H9 (cell line): ENCODE data around the gene RNF20. TPM values are rescaled to one million over a fixed set of nuclear protein-coding genes. Genes with fewer than 3 reads are reported as not detected.

Experiments used
- DNase-seq: peaks from one replicate; pipeline ENCODE4 v3.0.0-alpha.2; 2017
- H2AFZ ChIP-seq: one replicate; pipeline ENCODE4 v1.6.1; 2013; ENCODE audit warnings: mild to moderate bottlenecking, low read length, control low read depth, moderate library complexity
- H2AK5ac ChIP-seq: 2 replicates; pipeline ENCODE4 v1.6.1; 2013; ENCODE audit warnings: low read length, control low read depth, mixed read lengths; ENCODE audit not compliant: insufficient read length
- H2BK120ac ChIP-seq: one replicate; pipeline ENCODE4 v1.6.1; 2013; ENCODE audit warnings: low read depth, mild to moderate bottlenecking, low read length, control low read depth, inconsistent platforms; ENCODE audit not compliant: poor library complexity, severe bottlenecking
- H2BK12ac ChIP-seq: 2 replicates; pipeline ENCODE4 v1.6.1; 2013; ENCODE audit warnings: low read length, control low read depth, mixed read lengths, low read depth; ENCODE audit not compliant: insufficient read length
- H2BK15ac ChIP-seq: 2 replicates; pipeline ENCODE4 v1.6.1; 2013; ENCODE audit warnings: low read depth, low read length, control low read depth
- H2BK20ac ChIP-seq: one replicate; pipeline ENCODE4 v1.6.1; 2013; ENCODE audit warnings: low read depth, mild to moderate bottlenecking, low read length, control low read depth, inconsistent platforms; ENCODE audit not compliant: poor library complexity, severe bottlenecking
- H2BK5ac ChIP-seq: 2 replicates; pipeline ENCODE4 v1.6.1; 2013; ENCODE audit warnings: low read length, control low read depth, mixed read lengths; ENCODE audit not compliant: insufficient read length
- H3K14ac ChIP-seq: 2 replicates; pipeline ENCODE4 v1.6.1; 2013; ENCODE audit warnings: low read length, control low read depth; ENCODE audit not compliant: insufficient read depth
- H3K18ac ChIP-seq: 2 replicates; pipeline ENCODE4 v1.6.1; 2013; ENCODE audit warnings: low read depth, mild to moderate bottlenecking, mixed read lengths, low read length, control low read depth; ENCODE audit not compliant: insufficient read length
- H3K23ac ChIP-seq: 2 replicates; pipeline ENCODE4 v1.6.1; 2013; ENCODE audit warnings: low read length, control low read depth, mixed read lengths, low read depth; ENCODE audit not compliant: insufficient read length
- H3K23me2 ChIP-seq: 2 replicates; pipeline ENCODE4 v1.6.1; 2013; ENCODE audit warnings: low read depth, mild to moderate bottlenecking, mixed read lengths, low read length, control low read depth; ENCODE audit not compliant: insufficient read length, poor library complexity, severe bottlenecking
- H3K27ac ChIP-seq: 2 replicates; pipeline ENCODE4 v1.5.1; 2013; ENCODE audit warnings: low read length, control low read depth, mixed read lengths, low read depth; ENCODE audit not compliant: insufficient read length
- H3K27me3 ChIP-seq: 2 replicates; pipeline ENCODE4 v1.6.1; 2013; ENCODE audit warnings: low read length, control low read depth, inconsistent platforms; ENCODE audit not compliant: insufficient read depth
- H3K4ac ChIP-seq: 2 replicates; pipeline ENCODE4 v1.6.1; 2013; ENCODE audit warnings: low read depth, mild to moderate bottlenecking, control low read depth, inconsistent platforms, low read length, moderate library complexity
- H3K4me1 ChIP-seq: 2 replicates; pipeline ENCODE4 v1.6.1; 2013; ENCODE audit warnings: low read length, control low read depth, inconsistent platforms; ENCODE audit not compliant: insufficient read depth
- H3K4me2 ChIP-seq: 2 replicates; pipeline ENCODE4 v1.6.1; 2013; ENCODE audit warnings: low read length, control low read depth, mixed read lengths; ENCODE audit not compliant: insufficient read length, insufficient read depth
- H3K56ac ChIP-seq: 2 replicates; pipeline ENCODE4 v1.6.1; 2013; ENCODE audit warnings: low read depth, mild to moderate bottlenecking, mixed read lengths, low read length, control low read depth; ENCODE audit not compliant: insufficient read length
- H3K79me1 ChIP-seq: 2 replicates; pipeline ENCODE4 v1.6.1; 2013; ENCODE audit warnings: low read depth, mild to moderate bottlenecking, moderate library complexity, low read length, control low read depth, inconsistent platforms; ENCODE audit not compliant: insufficient read depth, poor library complexity, severe bottlenecking
- H3K79me2 ChIP-seq: 2 replicates; pipeline ENCODE4 v1.6.1; 2013; ENCODE audit warnings: low read length, control low read depth, inconsistent platforms; ENCODE audit not compliant: insufficient read depth
- H3K9ac ChIP-seq: 2 replicates; pipeline ENCODE4 v1.6.1; 2013; ENCODE audit warnings: low read length, control low read depth, mixed read lengths; ENCODE audit not compliant: insufficient read length; ENCODE audit errors: extremely low read depth
- H3K9me3 ChIP-seq: one replicate; pipeline ENCODE4 v1.6.1; 2013; ENCODE audit warnings: low read depth, low read length, inconsistent platforms; ENCODE audit not compliant: control insufficient read depth
- H3T11ph ChIP-seq: one replicate; pipeline ENCODE4 v1.6.1; 2013; ENCODE audit warnings: mild to moderate bottlenecking, low read length, control low read depth, inconsistent platforms
- H4K20me1 ChIP-seq: one replicate; pipeline ENCODE4 v1.6.1; 2013; ENCODE audit not compliant: control insufficient read depth, insufficient read length, insufficient read depth
- H4K5ac ChIP-seq: 2 replicates; pipeline ENCODE4 v1.6.1; 2013; ENCODE audit warnings: low read depth, mild to moderate bottlenecking, mixed read lengths, low read length, control low read depth; ENCODE audit not compliant: insufficient read length
- H4K8ac ChIP-seq: replicated peaks from 2 replicates; pipeline ENCODE4 v1.6.1; 2013; ENCODE audit warnings: low read length, control low read depth, mixed read lengths, low read depth; ENCODE audit not compliant: insufficient read length
- H4K91ac ChIP-seq: 2 replicates; pipeline ENCODE4 v1.6.1; 2013; ENCODE audit warnings: low read depth, mild to moderate bottlenecking, moderate library complexity, mixed read lengths, low read length, control low read depth; ENCODE audit not compliant: insufficient read length
- H3K27ac Mint-ChIP-seq, 3 experiments: 2 replicates in 2 of 3; 3 replicates in 1 of 3; pipeline ENCODE4 v1.8.0; 2020 to 2021; ENCODE audit warnings: mixed read lengths in 3 of 3, mild to moderate bottlenecking in 1 of 3, moderate library complexity in 1 of 3
- H3K27me3 Mint-ChIP-seq: 2 replicates; pipeline ENCODE4 v1.8.0; 2021; ENCODE audit warnings: low read depth, mild to moderate bottlenecking, moderate library complexity, mixed read lengths
- H3K36me3 Mint-ChIP-seq, 3 experiments: 2 replicates in 2 of 3; 3 replicates in 1 of 3; pipeline ENCODE4 v1.8.0; 2020 to 2021; ENCODE audit warnings: low read depth in 3 of 3, mixed read lengths in 3 of 3; ENCODE audit not compliant: insufficient read depth in 1 of 3
- H3K4me1 Mint-ChIP-seq, 2 experiments: 2 replicates each; pipeline ENCODE4 v1.8.0; 2020; ENCODE audit warnings: mixed read lengths in 2 of 2
- H3K4me3 Mint-ChIP-seq, 2 experiments: 2 replicates in 1 of 2; 3 replicates in 1 of 2; pipeline ENCODE4 v1.8.0; 2020 to 2021; ENCODE audit warnings: mild to moderate bottlenecking in 2 of 2, mixed read lengths in 2 of 2, moderate library complexity in 1 of 2
- H3K9me3 Mint-ChIP-seq, 2 experiments: 2 replicates in 1 of 2; 3 replicates in 1 of 2; pipeline ENCODE4 v1.8.0; 2020; ENCODE audit warnings: mild to moderate bottlenecking in 2 of 2, mixed read lengths in 2 of 2, moderate library complexity in 1 of 2
- CTCF ChIP-seq: fragments of 200-600 bp; sonication (generic); conservative IDR thresholded peaks from 3 replicates; pipeline ENCODE4 v1.8.0; 2021; ENCODE audit warnings: antibody characterized with exemption, mild to moderate bottlenecking
- total RNA-seq: library from RNA; stranded (reverse); gene quantifications from 2 replicates; pipeline ENCODE4 v1.2.1, GENCODE V29; 2021

RNF20 gene
- total RNA-seq, 1 experiment from 2014 or later = 48.5 TPM

GRCh38 chr9:101513351-101513750 is 20.3 kb upstream of the RNF20 start:
- Histone ChIP-seq H3K23me2 (no peaks in the 10 kb centered on the region), H3K4me1 (peaks cover 9% of the 10 kb centered on the region; the same call in 1 of the 2 replicates), H2BK5ac (no peak overlapping the region), H2BK120ac (no peak overlapping the region), H2BK15ac (no peak overlapping the region), H3K79me1 (no peaks in the 10 kb centered on the region), H3K4me2 (no peak overlapping the region), H2AFZ (no peak overlapping the region), H4K20me1 (no peaks in the 10 kb centered on the region), H3K27me3 (no peaks in the 10 kb centered on the region), H4K91ac (no peak overlapping the region), H3K18ac (no peak overlapping the region), H4K8ac (no peak overlapping the region), H3T11ph (no peak overlapping the region), H3K56ac (no peak overlapping the region), H3K14ac (no peak overlapping the region), H2AK5ac (no peak overlapping the region), H3K9me3 (no peaks in the 10 kb centered on the region), H3K4ac (no peak overlapping the region), H4K5ac (no peak overlapping the region), H2BK20ac (no peak overlapping the region), H3K27ac (no peak overlapping the region), H3K9ac (no peak overlapping the region), H3K23ac (no peak overlapping the region), H2BK12ac (no peak overlapping the region), H3K79me2 (no peaks in the 10 kb centered on the region)
- H3K4me3 Mint-ChIP-seq = 0 out of 5 replicates have a peak overlapping the region, but pooled peaks of 1 of the 2 experiments have one; percentile 19
- DNase-seq = no peak
- H3K36me3 Mint-ChIP-seq = no peaks in the 10 kb centered on the region
- H3K9me3 Mint-ChIP-seq = peaks cover 0 to 2% of the 10 kb centered on the region in 2 experiments; a peak in 1 of 5 replicates
- TF ChIP-seq CTCF = no peak
- peaks cover 37 to 38% of the 10 kb centered on the region in 2 experiments for H3K4me1 Mint-ChIP-seq
- H3K27me3 Mint-ChIP-seq = no peaks in the 10 kb centered on the region; the same call in 1 of the 2 replicates
- peak overlapping the region in 1 of 3 experiments; percentile 22; a peak in 2 of 7 replicates for H3K27ac Mint-ChIP-seq
